Mesendoderm (in vitro differentiated cells): ENCODE measurements around the gene ACTR6.
A peak's percentile ranks its signal among the peaks of the same experiment; 100 is the strongest.

Source experiments
- DNase-seq: peaks from one replicate; pipeline ENCODE4 v3.0.0; 2013
- H2AK5ac ChIP-seq: 2 replicates; pipeline ENCODE4 v1.6.1; 2013; ENCODE audit warnings: low read length, inconsistent platforms
- H2BK120ac ChIP-seq: 2 replicates; pipeline ENCODE4 v1.6.1; 2013; ENCODE audit warnings: low read depth, mild to moderate bottlenecking, low read length, moderate library complexity, mixed read lengths
- H2BK15ac ChIP-seq: replicated peaks from 2 replicates; pipeline ENCODE4 v1.6.1; 2013; ENCODE audit warnings: low read depth, mild to moderate bottlenecking, moderate library complexity
- H2BK5ac ChIP-seq: 2 replicates; pipeline ENCODE4 v1.6.1; 2013; ENCODE audit warnings: low read length, inconsistent platforms
- H3K18ac ChIP-seq: 2 replicates; pipeline ENCODE4 v1.6.1; 2013; ENCODE audit warnings: mild to moderate bottlenecking, low read length, mixed read lengths
- H3K23ac ChIP-seq: one replicate; pipeline ENCODE4 v1.6.1; 2013; ENCODE audit warnings: low read length
- H3K27ac ChIP-seq: 2 replicates; pipeline ENCODE4 v1.5.1; 2013; ENCODE audit warnings: low read depth, mild to moderate bottlenecking, inconsistent platforms, low read length, moderate library complexity
- H3K27me3 ChIP-seq: 2 replicates; pipeline ENCODE4 v1.6.1; 2013; ENCODE audit warnings: low read length, control low read depth, mild to moderate bottlenecking, inconsistent platforms; ENCODE audit not compliant: insufficient read depth, poor library complexity
- H3K36me3 ChIP-seq: 2 replicates; pipeline ENCODE4 v1.6.1; 2013; ENCODE audit warnings: low read length, inconsistent platforms; ENCODE audit not compliant: control insufficient read depth, insufficient read depth
- H3K4ac ChIP-seq: one replicate; pipeline ENCODE4 v1.6.1; 2013; ENCODE audit warnings: low read depth, mild to moderate bottlenecking, low read length, moderate library complexity
- H3K4me1 ChIP-seq: 2 replicates; pipeline ENCODE4 v1.6.1; 2013; ENCODE audit warnings: low read depth, low read length, inconsistent platforms; ENCODE audit not compliant: control insufficient read depth
- H3K4me2 ChIP-seq: 2 replicates; pipeline ENCODE4 v1.6.1; 2013; ENCODE audit warnings: low read length
- H3K4me3 ChIP-seq: 2 replicates; pipeline ENCODE4 v1.5.1; 2013; ENCODE audit warnings: mild to moderate bottlenecking, low read length
- H3K56ac ChIP-seq: one replicate; pipeline ENCODE4 v1.6.1; 2013; ENCODE audit warnings: low read length
- H3K79me1 ChIP-seq: 2 replicates; pipeline ENCODE4 v1.6.1; 2013; ENCODE audit warnings: low read length, inconsistent platforms
- H3K79me2 ChIP-seq: 2 replicates; pipeline ENCODE4 v1.6.1; 2013; ENCODE audit warnings: mild to moderate bottlenecking, low read length; ENCODE audit not compliant: control insufficient read depth, insufficient read depth
- H3K9ac ChIP-seq: 2 replicates; pipeline ENCODE4 v1.6.1; 2013; ENCODE audit warnings: low read length, inconsistent platforms
- H4K5ac ChIP-seq: one replicate; pipeline ENCODE4 v1.6.1; 2013; ENCODE audit warnings: low read length
- H4K8ac ChIP-seq: one replicate; pipeline ENCODE4 v1.6.1; 2013; ENCODE audit warnings: low read depth, mild to moderate bottlenecking, control low read depth, low read length, moderate library complexity
- WGBS: extraction: QIAGEN DNeasy Blood & Tissue Kit; methylation state at CpG from one replicate; pipeline ENCODE4 v1.1.7; 2013; ENCODE audit warnings: low lambda C conversion rate, missing lambda C conversion rate; ENCODE audit not compliant: insufficient coverage; ENCODE audit errors: extremely low coverage; 5-methylcytosine and 5-hydroxymethylcytosine counted together

The ACTR6 gene

GRCh38 chr12:100193085-100193484 is 7.5 kb upstream of the ACTR6 start:
- Histone ChIP-seq H2BK15ac (no peak overlapping the region), H3K4ac (no peak overlapping the region)

GRCh38 chr12:100197486-100197885 is 3.1 kb upstream of the ACTR6 start:
- Histone ChIP-seq H3K79me2 (peaks cover 5% of the 10 kb centered on the region), H3K79me1 (no peaks in the 10 kb centered on the region), H3K27ac (no peak overlapping the region), H3K36me3 (no peaks in the 10 kb centered on the region), H3K4me1 (no peaks in the 10 kb centered on the region), H2BK120ac (no peak overlapping the region), H2BK5ac (no peak overlapping the region), H3K27me3 (no peaks in the 10 kb centered on the region), H4K5ac (no peak overlapping the region), H3K23ac (no peak overlapping the region), H3K56ac (no peak overlapping the region), H2AK5ac (no peak overlapping the region), H3K4me2 (no peak overlapping the region), H3K18ac (no peak overlapping the region), H4K8ac (no peak overlapping the region), H2BK15ac (no peak overlapping the region), H3K4me3 (no peak overlapping the region), H3K9ac (no peak overlapping the region), H3K4ac (no peak overlapping the region)
- WGBS, result no CpG with 5 or more reads among the region's 4 CpGs
- no peak for DNase-seq

More at GRCh38 chr12:100193085-100193484, 7.5 kb upstream of the ACTR6 start:
- Histone ChIP-seq H3K79me1 (no peaks in the 10 kb centered on the region), H2AK5ac (no peak overlapping the region), H3K27me3 (no peaks in the 10 kb centered on the region), H3K56ac (no peak overlapping the region), H4K8ac (no peak overlapping the region), H2BK5ac (no peak overlapping the region), H3K9ac (no peak overlapping the region), H3K36me3 (no peaks in the 10 kb centered on the region), H3K4me3 (no peak overlapping the region), H3K79me2 (no peaks in the 10 kb centered on the region), H4K5ac (no peak overlapping the region), H3K23ac (no peak overlapping the region), H2BK120ac (no peak overlapping the region), H3K4me1 (no peaks in the 10 kb centered on the region), H3K18ac (no peak overlapping the region), H3K4me2 (no peak overlapping the region), H3K27ac (no peak overlapping the region)
- no peak for DNase-seq
- WGBS, result no CpG with 5 or more reads among the region's 1 CpG

- Histone ChIP-seq H2AK5ac (no peak overlapping the region), H3K79me1 (no peaks in the 10 kb centered on the region), H3K27me3 (no peaks in the 10 kb centered on the region), H3K4me2 (peak overlapping the region; percentile 39), H3K4me1 (no peaks in the 10 kb centered on the region), H3K23ac (no peak overlapping the region), H4K8ac (no peak overlapping the region), H3K36me3 (no peaks in the 10 kb centered on the region), H3K4ac (no peak overlapping the region), H2BK15ac (no peak overlapping the region), H2BK5ac (no peak overlapping the region), H3K9ac (peak overlapping the region; percentile 79), H3K18ac (no peak overlapping the region), H3K79me2 (peaks cover 5% of the 10 kb centered on the region), H2BK120ac (no peak overlapping the region), H3K56ac (peak overlapping the region; percentile 89), H3K4me3 (no peak overlapping the region), H4K5ac (no peak overlapping the region), H3K27ac (no peak overlapping the region)
- no CpG with 5 or more reads among the region's 6 CpGs for WGBS
- DNase-seq, result no peak
Measured at GRCh38 chr12:100199023-100199346, 1.6 kb upstream of the ACTR6 start.

GRCh38 chr12:100199347-100200149 is 1.1 kb upstream of the ACTR6 start:
- DNase-seq, result peak; percentile 79

GRCh38 chr12:100201604-100202423 is 1.2 kb downstream of the ACTR6 start:
- no peak overlapping the region for H3K4me3 ChIP-seq
- H4K8ac ChIP-seq, result no peak overlapping the region
- no peak overlapping the region for H2BK5ac ChIP-seq
- H3K18ac ChIP-seq, result no peak overlapping the region
- no peaks in the 10 kb centered on the region for H3K27me3 ChIP-seq
- no peaks in the 10 kb centered on the region for H3K36me3 ChIP-seq
- H3K4me1 ChIP-seq, result no peaks in the 10 kb centered on the region
- no peak overlapping the region for H3K27ac ChIP-seq
- no peak overlapping the region for H3K9ac ChIP-seq
- no peak overlapping the region for H3K4ac ChIP-seq
- H3K56ac ChIP-seq, result peak overlapping the region; percentile 50
- H2BK15ac ChIP-seq, result no peak overlapping the region
- DNase-seq, result no peak
- WGBS, result no CpG with 5 or more reads among the region's 24 CpGs
- H3K4me2 ChIP-seq, result no peak overlapping the region
- H3K79me1 ChIP-seq, result no peaks in the 10 kb centered on the region
- H4K5ac ChIP-seq, result no peak overlapping the region
- no peak overlapping the region for H2AK5ac ChIP-seq
- no peak overlapping the region for H2BK120ac ChIP-seq
- H3K23ac ChIP-seq, result no peak overlapping the region
- peaks cover 5% of the 10 kb centered on the region for H3K79me2 ChIP-seq

More at GRCh38 chr12:100199347-100200149, 1.1 kb upstream of the ACTR6 start:
- H3K9ac ChIP-seq, result peak overlapping the region; percentile 79
- no peaks in the 10 kb centered on the region for H3K4me1 ChIP-seq
- peak overlapping the region; percentile 45 for H3K23ac ChIP-seq
- no peak overlapping the region for H2AK5ac ChIP-seq
- H4K5ac ChIP-seq, result no peak overlapping the region
- H2BK120ac ChIP-seq, result no peak overlapping the region
- H2BK15ac ChIP-seq, result no peak overlapping the region
- WGBS, result no CpG with 5 or more reads among the region's 79 CpGs
- no peaks in the 10 kb centered on the region for H3K27me3 ChIP-seq
- no peak overlapping the region for H3K27ac ChIP-seq
- H4K8ac ChIP-seq, result no peak overlapping the region
- no peak overlapping the region for H3K4ac ChIP-seq
- peak overlapping the region; percentile 89 for H3K56ac ChIP-seq
- peak overlapping the region; percentile 57 for H3K4me3 ChIP-seq
- H3K18ac ChIP-seq, result peak overlapping the region; percentile 61
- H2BK5ac ChIP-seq, result no peak overlapping the region
- H3K4me2 ChIP-seq, result peak overlapping the region; percentile 39
- no peaks in the 10 kb centered on the region for H3K36me3 ChIP-seq
- no peaks in the 10 kb centered on the region for H3K79me1 ChIP-seq
- peaks cover 5% of the 10 kb centered on the region for H3K79me2 ChIP-seq
